Activated T-cell treated with anti-CD3 and anti-CD28 coated beads for 1 hour (primary cell): ENCODE measurements around the gene CD99L2.
A peak's percentile ranks its signal among the peaks of the same experiment; 100 is the strongest.

Experiments
- DNase-seq: peaks from one replicate; pipeline ENCODE4 v3.0.0-alpha.2; 2020; ENCODE audit warnings: low read depth

Gene CD99L2, protein sequence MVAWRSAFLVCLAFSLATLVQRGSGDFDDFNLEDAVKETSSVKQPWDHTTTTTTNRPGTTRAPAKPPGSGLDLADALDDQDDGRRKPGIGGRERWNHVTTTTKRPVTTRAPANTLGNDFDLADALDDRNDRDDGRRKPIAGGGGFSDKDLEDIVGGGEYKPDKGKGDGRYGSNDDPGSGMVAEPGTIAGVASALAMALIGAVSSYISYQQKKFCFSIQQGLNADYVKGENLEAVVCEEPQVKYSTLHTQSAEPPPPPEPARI

DNA sequence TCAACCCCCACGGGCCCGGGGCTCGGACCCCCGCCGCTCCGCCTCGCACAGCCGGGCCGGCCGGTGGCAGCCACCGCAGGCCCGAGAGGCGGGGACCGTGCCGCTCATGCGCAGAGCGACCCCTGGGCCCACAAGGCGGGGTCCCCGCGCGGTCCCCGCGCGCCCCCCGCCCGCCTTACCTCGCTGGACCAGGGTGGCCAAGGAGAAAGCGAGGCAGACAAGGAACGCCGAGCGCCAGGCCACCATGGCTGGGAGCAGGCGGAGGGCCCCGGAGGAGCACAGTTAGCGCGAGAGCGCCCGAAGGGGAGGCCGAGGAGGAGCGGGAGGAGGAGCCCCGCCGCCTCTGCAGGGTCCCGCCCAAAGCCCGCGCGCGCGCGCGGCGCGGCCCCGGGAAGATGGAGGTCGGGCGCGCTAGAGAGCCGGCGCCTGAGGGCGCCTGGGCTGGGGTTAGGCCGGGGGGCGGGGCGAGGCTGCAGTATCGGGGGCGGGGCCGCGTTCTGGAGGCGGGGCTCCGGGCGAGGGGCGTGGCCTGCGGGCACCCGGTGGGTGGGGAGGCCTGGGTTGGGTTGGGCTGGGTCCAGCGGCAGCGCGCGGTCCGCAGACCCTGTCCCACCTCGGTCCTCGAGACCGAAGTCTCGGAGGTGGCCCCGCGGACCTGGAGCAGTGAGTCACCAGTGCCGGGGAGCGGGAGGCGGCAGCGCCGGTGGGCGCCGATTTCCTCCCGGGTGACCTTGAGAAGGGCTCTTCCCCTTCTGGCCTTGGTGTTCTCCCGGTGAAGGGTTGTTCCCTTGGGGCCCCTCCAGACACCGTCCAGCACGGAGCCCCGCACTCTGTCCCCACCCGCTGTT, at the start of gene CD99L2:
TSS of gene CD99L2 (minus strand) at position 326 of the 848 bp plus-strand sequence. CDS start at position 246, 80 bp downstream.
- peak; percentile 85 for DNase-seq

- DNase-seq, result no peak
Observed at GRCh38 chrX:150944233-150944632, 45.8 kb upstream of the CD99L2 start.

DNA sequence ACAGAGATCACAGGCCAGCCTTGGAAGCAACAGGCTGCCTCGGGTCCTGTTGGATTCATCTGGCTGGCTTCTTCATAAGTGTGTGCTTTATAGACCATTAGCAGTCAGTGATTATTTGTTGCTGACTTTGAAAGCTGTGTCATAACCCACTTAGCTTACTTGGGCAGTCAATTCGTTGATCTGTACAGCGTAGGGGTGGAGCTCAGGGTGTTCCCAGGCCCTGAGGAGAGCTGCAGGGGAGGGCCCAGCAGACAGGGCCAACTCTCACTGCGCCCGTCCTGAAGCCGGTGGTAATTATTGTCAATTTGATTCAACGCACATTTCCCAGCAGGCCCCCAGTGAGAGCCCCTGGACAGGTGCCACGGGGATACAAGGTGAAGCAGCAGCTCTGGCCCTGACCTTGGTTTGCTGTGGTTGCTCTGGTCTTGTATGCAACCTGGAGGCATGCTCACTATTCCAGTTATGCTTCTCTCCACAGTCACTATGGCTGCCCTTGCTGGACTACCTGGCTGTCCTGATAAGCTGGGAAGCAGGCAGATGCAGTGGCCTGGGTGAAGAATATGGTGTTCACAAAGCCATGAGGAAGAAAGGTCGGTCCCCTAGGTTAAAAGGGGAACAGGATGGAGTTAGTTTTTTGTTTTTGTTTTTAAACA, 44.6 kb upstream of the CD99L2 start:
- DNase-seq, result no peak

DNA sequence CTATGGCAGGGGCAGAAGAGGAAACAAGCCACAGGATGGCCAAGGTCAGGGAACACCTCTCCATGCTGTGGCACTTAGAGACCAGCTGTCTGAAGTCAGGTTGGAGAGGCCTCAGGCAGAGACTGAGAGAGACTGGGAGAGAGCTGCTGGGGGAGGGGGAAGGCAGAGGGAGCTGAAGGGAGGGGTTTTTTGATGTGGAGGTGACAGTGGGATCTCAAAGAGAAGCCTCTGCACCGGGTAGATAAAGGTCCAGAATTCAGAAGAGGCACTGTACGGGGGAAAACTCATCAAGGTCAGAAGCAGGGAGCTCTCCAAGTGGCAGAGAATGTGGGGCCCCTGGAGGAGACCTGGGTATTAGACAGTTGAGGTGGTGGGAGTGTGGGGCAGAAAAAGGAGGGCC, 43.1 kb upstream of the CD99L2 start:
- no peak for DNase-seq

DNA sequence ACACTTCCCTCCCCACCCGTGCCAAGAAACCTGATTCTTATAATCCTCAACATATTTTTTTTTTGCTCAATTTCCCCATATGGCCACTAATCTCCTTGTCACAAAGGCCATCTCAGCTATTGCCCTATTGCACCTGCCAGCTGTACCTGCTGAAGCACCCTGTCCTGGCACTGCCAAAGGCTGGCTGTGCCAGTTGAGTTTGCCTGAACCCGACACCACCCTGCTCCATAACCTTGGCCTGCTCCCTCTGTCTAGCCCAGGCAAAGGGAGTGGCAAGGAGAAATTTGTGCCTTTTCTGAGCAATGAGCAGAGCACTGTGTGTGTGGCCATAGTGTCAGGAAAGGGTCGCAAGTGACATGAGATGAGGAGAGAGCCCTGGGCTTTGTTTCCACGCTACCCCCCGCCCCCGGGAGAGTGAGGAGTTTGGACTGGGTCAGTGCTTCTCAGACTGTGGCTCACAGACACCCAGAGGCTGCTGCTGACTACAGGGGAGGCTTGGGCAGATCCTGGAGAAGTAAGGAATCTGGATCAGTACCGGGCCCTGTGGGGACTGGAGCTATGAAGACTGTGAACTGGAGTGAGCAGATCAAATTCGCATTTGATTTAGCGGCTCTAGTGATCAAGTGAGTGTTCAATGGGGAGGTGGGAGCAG, 42.5 kb upstream of the CD99L2 start:
- DNase-seq, result no peak

DNA sequence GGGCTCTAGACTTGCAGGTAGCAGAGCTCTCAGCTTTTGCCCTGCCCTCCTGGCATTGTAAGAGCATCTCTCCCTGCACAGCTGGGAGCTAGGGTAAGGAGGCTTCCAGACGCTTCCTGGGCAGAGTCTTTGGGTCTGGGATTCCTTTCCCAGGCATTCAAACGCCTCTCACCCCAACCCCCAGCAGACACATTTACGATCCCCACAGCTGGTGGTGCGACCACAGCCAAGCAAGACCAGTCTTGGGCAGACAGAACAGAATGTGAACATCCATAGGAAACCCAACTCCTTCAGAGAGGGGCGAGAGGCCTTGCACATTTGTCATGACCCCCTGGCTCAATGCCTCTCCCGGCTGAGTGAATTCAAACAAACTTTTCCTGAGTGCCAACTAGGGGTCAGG, 38.1 kb upstream of the CD99L2 start:
- no peak for DNase-seq

- no peak for DNase-seq
Observed at GRCh38 chrX:150935467-150935866, 37.0 kb upstream of the CD99L2 start.

GRCh38 chrX:150934453-150934852, 36.0 kb upstream of the CD99L2 start:
- no peak for DNase-seq

- no peak for DNase-seq
Observed at GRCh38 chrX:150933945-150934350, 35.5 kb upstream of the CD99L2 start.

DNA sequence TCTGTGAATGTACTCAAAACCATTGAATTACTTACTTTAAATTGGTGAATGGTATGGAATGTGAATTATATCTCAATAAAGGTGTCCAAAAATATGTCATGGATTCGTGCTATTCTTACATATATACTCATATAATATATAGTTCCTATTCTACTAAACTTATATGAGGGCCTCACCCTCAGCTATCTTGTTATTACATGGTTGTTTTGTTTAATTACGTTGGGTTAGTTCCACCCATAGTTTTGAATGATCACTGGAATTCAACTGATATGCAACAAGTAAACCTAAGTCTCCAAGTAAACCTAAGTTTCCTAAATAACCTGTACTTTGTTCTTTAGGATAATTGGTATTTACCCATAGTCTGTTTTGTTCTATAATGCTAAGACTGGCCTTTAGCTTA, 30.6 kb upstream of the CD99L2 start:
- DNase-seq, result no peak

- no peak for DNase-seq
Observed at GRCh38 chrX:150926791-150927190, 28.3 kb upstream of the CD99L2 start.

- no peak for DNase-seq
Observed at GRCh38 chrX:150926304-150926703, 27.8 kb upstream of the CD99L2 start.

DNA sequence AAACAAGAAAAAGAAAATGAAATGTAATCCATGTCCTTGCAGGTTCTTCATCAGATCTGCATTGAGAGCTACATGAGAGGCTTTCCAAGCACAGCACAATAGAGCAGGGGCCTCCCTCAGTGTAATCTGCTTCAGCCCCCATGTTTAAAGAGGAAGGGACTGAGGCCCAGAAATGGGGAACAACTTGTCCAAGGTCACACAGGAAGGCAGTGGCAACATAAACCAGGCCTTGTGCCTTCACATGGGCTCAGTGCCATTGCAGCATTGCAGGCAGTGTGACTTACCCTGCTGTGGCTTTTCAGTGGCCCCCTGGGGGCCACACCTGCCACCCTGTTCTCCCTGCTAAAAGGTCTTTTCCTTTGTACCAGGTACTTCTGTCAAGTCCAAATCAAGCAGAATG, 20.9 kb upstream of the CD99L2 start:
- no peak for DNase-seq

DNA sequence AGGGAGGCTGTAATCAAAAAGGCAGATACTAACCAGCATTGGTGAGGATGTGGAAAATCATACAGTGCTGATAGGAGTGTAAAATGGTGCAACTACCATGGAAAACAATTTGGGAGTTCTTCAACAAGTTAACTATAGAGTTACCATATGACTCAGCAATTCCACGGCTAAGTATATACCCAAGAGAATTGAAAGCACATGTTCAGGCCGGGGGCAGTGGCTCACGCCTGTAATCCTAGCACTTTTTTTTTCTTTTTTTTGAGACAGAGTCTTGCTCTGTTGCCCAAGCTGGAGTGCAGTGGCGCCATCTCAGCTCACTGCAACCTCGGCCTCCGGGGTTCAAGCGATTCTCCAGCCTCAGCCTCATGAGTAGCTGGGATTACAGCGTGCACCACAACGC, 15.0 kb upstream of the CD99L2 start:
- no peak for DNase-seq

- no peak for DNase-seq
Observed at GRCh38 chrX:150907474-150907873, 9.0 kb upstream of the CD99L2 start.

GRCh38 chrX:150906694-150907093, 8.2 kb upstream of the CD99L2 start:
- no peak for DNase-seq

DNA sequence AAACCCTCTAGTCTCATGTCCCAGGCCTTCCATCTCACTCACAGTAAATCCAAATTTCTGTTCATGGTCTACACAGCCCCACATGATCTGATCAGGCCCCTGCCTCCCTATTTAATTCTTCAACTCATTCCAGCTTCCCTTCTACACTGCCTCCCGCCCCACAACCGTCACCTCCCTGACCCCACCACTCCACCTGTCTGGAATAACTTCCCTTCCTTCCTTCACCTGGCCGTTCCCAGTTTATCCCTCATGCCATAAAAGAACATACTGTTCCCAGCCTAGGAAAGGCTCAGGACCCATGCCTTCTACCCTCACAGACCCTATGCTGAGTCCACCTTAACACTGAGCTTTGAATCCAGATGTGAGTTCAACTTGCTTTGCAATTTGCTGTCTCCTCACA, 6.8 kb upstream of the CD99L2 start:
- DNase-seq, result no peak

GRCh38 chrX:150903110-150903508, 4.6 kb upstream of the CD99L2 start:
- DNase-seq, result no peak

GRCh38 chrX:150902434-150903109, 4.1 kb upstream of the CD99L2 start:
- DNase-seq, result no peak

- DNase-seq, result peak; percentile 9
Observed at GRCh38 chrX:150899191-150899757, 806 bp upstream of the CD99L2 start.
